H9 (cell line): ENCODE data around the gene NUDT8. TPM values are rescaled to one million over a fixed set of nuclear protein-coding genes. Genes with fewer than 3 reads are reported as not detected.

Experiments
- DNase-seq: peaks from one replicate; pipeline ENCODE4 v3.0.0-alpha.2; 2017
- H2AFZ ChIP-seq: one replicate; pipeline ENCODE4 v1.6.1; 2013; ENCODE audit warnings: mild to moderate bottlenecking, low read length, control low read depth, moderate library complexity
- H2AK5ac ChIP-seq: 2 replicates; pipeline ENCODE4 v1.6.1; 2013; ENCODE audit warnings: low read length, control low read depth, mixed read lengths; ENCODE audit not compliant: insufficient read length
- H2BK120ac ChIP-seq: one replicate; pipeline ENCODE4 v1.6.1; 2013; ENCODE audit warnings: low read depth, mild to moderate bottlenecking, low read length, control low read depth, inconsistent platforms; ENCODE audit not compliant: poor library complexity, severe bottlenecking
- H2BK12ac ChIP-seq: 2 replicates; pipeline ENCODE4 v1.6.1; 2013; ENCODE audit warnings: low read length, control low read depth, mixed read lengths, low read depth; ENCODE audit not compliant: insufficient read length
- H2BK15ac ChIP-seq: 2 replicates; pipeline ENCODE4 v1.6.1; 2013; ENCODE audit warnings: low read depth, low read length, control low read depth
- H2BK20ac ChIP-seq: one replicate; pipeline ENCODE4 v1.6.1; 2013; ENCODE audit warnings: low read depth, mild to moderate bottlenecking, low read length, control low read depth, inconsistent platforms; ENCODE audit not compliant: poor library complexity, severe bottlenecking
- H2BK5ac ChIP-seq: 2 replicates; pipeline ENCODE4 v1.6.1; 2013; ENCODE audit warnings: low read length, control low read depth, mixed read lengths; ENCODE audit not compliant: insufficient read length
- H3K14ac ChIP-seq: 2 replicates; pipeline ENCODE4 v1.6.1; 2013; ENCODE audit warnings: low read length, control low read depth; ENCODE audit not compliant: insufficient read depth
- H3K18ac ChIP-seq: 2 replicates; pipeline ENCODE4 v1.6.1; 2013; ENCODE audit warnings: low read depth, mild to moderate bottlenecking, mixed read lengths, low read length, control low read depth; ENCODE audit not compliant: insufficient read length
- H3K23ac ChIP-seq: 2 replicates; pipeline ENCODE4 v1.6.1; 2013; ENCODE audit warnings: low read length, control low read depth, mixed read lengths, low read depth; ENCODE audit not compliant: insufficient read length
- H3K23me2 ChIP-seq: 2 replicates; pipeline ENCODE4 v1.6.1; 2013; ENCODE audit warnings: low read depth, mild to moderate bottlenecking, mixed read lengths, low read length, control low read depth; ENCODE audit not compliant: insufficient read length, poor library complexity, severe bottlenecking
- H3K27ac ChIP-seq: 2 replicates; pipeline ENCODE4 v1.5.1; 2013; ENCODE audit warnings: low read length, control low read depth, mixed read lengths, low read depth; ENCODE audit not compliant: insufficient read length
- H3K27me3 ChIP-seq: 2 replicates; pipeline ENCODE4 v1.6.1; 2013; ENCODE audit warnings: low read length, control low read depth, inconsistent platforms; ENCODE audit not compliant: insufficient read depth
- H3K4ac ChIP-seq: 2 replicates; pipeline ENCODE4 v1.6.1; 2013; ENCODE audit warnings: low read depth, mild to moderate bottlenecking, control low read depth, inconsistent platforms, low read length, moderate library complexity
- H3K4me1 ChIP-seq: 2 replicates; pipeline ENCODE4 v1.6.1; 2013; ENCODE audit warnings: low read length, control low read depth, inconsistent platforms; ENCODE audit not compliant: insufficient read depth
- H3K4me2 ChIP-seq: 2 replicates; pipeline ENCODE4 v1.6.1; 2013; ENCODE audit warnings: low read length, control low read depth, mixed read lengths; ENCODE audit not compliant: insufficient read length, insufficient read depth
- H3K56ac ChIP-seq: 2 replicates; pipeline ENCODE4 v1.6.1; 2013; ENCODE audit warnings: low read depth, mild to moderate bottlenecking, mixed read lengths, low read length, control low read depth; ENCODE audit not compliant: insufficient read length
- H3K79me1 ChIP-seq: 2 replicates; pipeline ENCODE4 v1.6.1; 2013; ENCODE audit warnings: low read depth, mild to moderate bottlenecking, moderate library complexity, low read length, control low read depth, inconsistent platforms; ENCODE audit not compliant: insufficient read depth, poor library complexity, severe bottlenecking
- H3K79me2 ChIP-seq: 2 replicates; pipeline ENCODE4 v1.6.1; 2013; ENCODE audit warnings: low read length, control low read depth, inconsistent platforms; ENCODE audit not compliant: insufficient read depth
- H3K9ac ChIP-seq: 2 replicates; pipeline ENCODE4 v1.6.1; 2013; ENCODE audit warnings: low read length, control low read depth, mixed read lengths; ENCODE audit not compliant: insufficient read length; ENCODE audit errors: extremely low read depth
- H3K9me3 ChIP-seq: one replicate; pipeline ENCODE4 v1.6.1; 2013; ENCODE audit warnings: low read depth, low read length, inconsistent platforms; ENCODE audit not compliant: control insufficient read depth
- H3T11ph ChIP-seq: one replicate; pipeline ENCODE4 v1.6.1; 2013; ENCODE audit warnings: mild to moderate bottlenecking, low read length, control low read depth, inconsistent platforms
- H4K20me1 ChIP-seq: one replicate; pipeline ENCODE4 v1.6.1; 2013; ENCODE audit not compliant: control insufficient read depth, insufficient read length, insufficient read depth
- H4K5ac ChIP-seq: 2 replicates; pipeline ENCODE4 v1.6.1; 2013; ENCODE audit warnings: low read depth, mild to moderate bottlenecking, mixed read lengths, low read length, control low read depth; ENCODE audit not compliant: insufficient read length
- H4K8ac ChIP-seq: replicated peaks from 2 replicates; pipeline ENCODE4 v1.6.1; 2013; ENCODE audit warnings: low read length, control low read depth, mixed read lengths, low read depth; ENCODE audit not compliant: insufficient read length
- H4K91ac ChIP-seq: 2 replicates; pipeline ENCODE4 v1.6.1; 2013; ENCODE audit warnings: low read depth, mild to moderate bottlenecking, moderate library complexity, mixed read lengths, low read length, control low read depth; ENCODE audit not compliant: insufficient read length
- H3K27ac Mint-ChIP-seq, 3 experiments: 2 replicates in 2 of 3; 3 replicates in 1 of 3; pipeline ENCODE4 v1.8.0; 2020 to 2021; ENCODE audit warnings: mixed read lengths in 3 of 3, mild to moderate bottlenecking in 1 of 3, moderate library complexity in 1 of 3
- H3K27me3 Mint-ChIP-seq: 2 replicates; pipeline ENCODE4 v1.8.0; 2021; ENCODE audit warnings: low read depth, mild to moderate bottlenecking, moderate library complexity, mixed read lengths
- H3K36me3 Mint-ChIP-seq, 3 experiments: 2 replicates in 2 of 3; 3 replicates in 1 of 3; pipeline ENCODE4 v1.8.0; 2020 to 2021; ENCODE audit warnings: low read depth in 3 of 3, mixed read lengths in 3 of 3; ENCODE audit not compliant: insufficient read depth in 1 of 3
- H3K4me1 Mint-ChIP-seq, 2 experiments: 2 replicates each; pipeline ENCODE4 v1.8.0; 2020; ENCODE audit warnings: mixed read lengths in 2 of 2
- H3K4me3 Mint-ChIP-seq, 2 experiments: 2 replicates in 1 of 2; 3 replicates in 1 of 2; pipeline ENCODE4 v1.8.0; 2020 to 2021; ENCODE audit warnings: mild to moderate bottlenecking in 2 of 2, mixed read lengths in 2 of 2, moderate library complexity in 1 of 2
- H3K9me3 Mint-ChIP-seq, 2 experiments: 2 replicates in 1 of 2; 3 replicates in 1 of 2; pipeline ENCODE4 v1.8.0; 2020; ENCODE audit warnings: mild to moderate bottlenecking in 2 of 2, mixed read lengths in 2 of 2, moderate library complexity in 1 of 2
- WGBS: extraction: QIAGEN DNeasy Blood & Tissue Kit; methylation state at CpG from one replicate; pipeline ENCODE4 v1.1.7; 2013; ENCODE audit warnings: missing lambda C conversion rate, low lambda C conversion rate, mixed read lengths; ENCODE audit not compliant: insufficient read length; ENCODE audit errors: extremely low coverage; 5-methylcytosine and 5-hydroxymethylcytosine counted together
- total RNA-seq: library from RNA; stranded (reverse); gene quantifications from 2 replicates; pipeline ENCODE4 v1.2.1, GENCODE V29; 2021
- TF ChIP-seq, protein P1 (sequence below): fragments of 200-600 bp; sonication (generic); conservative IDR thresholded peaks from 3 replicates; pipeline ENCODE4 v1.8.0; 2021; ENCODE audit warnings: antibody characterized with exemption, mild to moderate bottlenecking

Gene NUDT8
- total RNA-seq, 1 experiment from 2014 or later: 6.5 TPM

DNA sequence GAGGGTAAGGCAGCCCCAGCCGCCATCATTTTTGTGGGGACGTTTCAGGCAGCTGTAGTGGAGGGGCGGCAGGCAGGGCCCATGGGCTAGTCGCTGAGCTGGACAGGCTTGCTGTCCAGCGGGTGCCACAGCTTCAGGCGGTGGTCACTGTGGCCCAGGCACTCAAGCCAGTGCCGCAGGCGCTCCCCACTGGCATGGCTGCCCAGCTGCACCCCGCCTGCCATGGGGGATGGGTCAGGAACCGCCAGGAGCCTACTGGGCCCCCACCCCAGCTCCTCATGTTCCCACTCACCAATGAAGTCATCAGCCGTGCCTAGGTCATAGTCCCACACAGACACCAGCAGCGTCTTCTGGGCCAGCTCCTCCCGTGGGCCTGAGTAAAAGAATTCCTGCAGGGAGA is 17.0 kb downstream of the NUDT8 start:
- Histone ChIP-seq H2BK12ac (no peak overlapping the region), H3K14ac (no peak overlapping the region), H3K9me3 (no peaks in the 10 kb centered on the region), H3K9ac (no peak overlapping the region), H3K27me3 (peaks cover 3% of the 10 kb centered on the region; the same call in 1 of the 2 replicates), H3K23ac (no peak overlapping the region), H2AFZ (no peak overlapping the region), H2BK5ac (no peak overlapping the region), H2BK15ac (no peak overlapping the region), H3K79me1 (no peaks in the 10 kb centered on the region), H4K8ac (no peak overlapping the region), H3K4me1 (peaks cover 6% of the 10 kb centered on the region; the same call in 1 of the 2 replicates), H3K56ac (no peak overlapping the region), H3K79me2 (no peaks in the 10 kb centered on the region), H2BK20ac (no peak overlapping the region), H3K23me2 (no peaks in the 10 kb centered on the region), H4K20me1 (no peaks in the 10 kb centered on the region), H3K18ac (no peak overlapping the region), H3T11ph (no peak overlapping the region), H4K91ac (no peak overlapping the region), H3K4ac (no peak overlapping the region), H2AK5ac (no peak overlapping the region), H2BK120ac (no peak overlapping the region), H3K27ac (no peak overlapping the region), H3K4me2 (no peak overlapping the region), H4K5ac (no peak overlapping the region)
- TF ChIP-seq, protein P1, sequence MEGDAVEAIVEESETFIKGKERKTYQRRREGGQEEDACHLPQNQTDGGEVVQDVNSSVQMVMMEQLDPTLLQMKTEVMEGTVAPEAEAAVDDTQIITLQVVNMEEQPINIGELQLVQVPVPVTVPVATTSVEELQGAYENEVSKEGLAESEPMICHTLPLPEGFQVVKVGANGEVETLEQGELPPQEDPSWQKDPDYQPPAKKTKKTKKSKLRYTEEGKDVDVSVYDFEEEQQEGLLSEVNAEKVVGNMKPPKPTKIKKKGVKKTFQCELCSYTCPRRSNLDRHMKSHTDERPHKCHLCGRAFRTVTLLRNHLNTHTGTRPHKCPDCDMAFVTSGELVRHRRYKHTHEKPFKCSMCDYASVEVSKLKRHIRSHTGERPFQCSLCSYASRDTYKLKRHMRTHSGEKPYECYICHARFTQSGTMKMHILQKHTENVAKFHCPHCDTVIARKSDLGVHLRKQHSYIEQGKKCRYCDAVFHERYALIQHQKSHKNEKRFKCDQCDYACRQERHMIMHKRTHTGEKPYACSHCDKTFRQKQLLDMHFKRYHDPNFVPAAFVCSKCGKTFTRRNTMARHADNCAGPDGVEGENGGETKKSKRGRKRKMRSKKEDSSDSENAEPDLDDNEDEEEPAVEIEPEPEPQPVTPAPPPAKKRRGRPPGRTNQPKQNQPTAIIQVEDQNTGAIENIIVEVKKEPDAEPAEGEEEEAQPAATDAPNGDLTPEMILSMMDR: no peak
- WGBS: no CpG with 5 or more reads among the region's 13 CpGs
- Mint-ChIP-seq H3K4me1 (peaks cover 27 to 33% of the 10 kb centered on the region in 2 experiments), H3K9me3 (no peaks in the 10 kb centered on the region), H3K27me3 (peaks cover 17% of the 10 kb centered on the region), H3K27ac (no peak overlapping the region), H3K4me3 (no peak overlapping the region), H3K36me3 (peaks cover 13 to 38% (median 35%) of the 10 kb centered on the region in 3 experiments)
- no peak for DNase-seq
